SK-N-SH treated with all-trans-retinoic acid at 6 μM for 48 hours (cell line): ENCODE measurements around the gene NUDT4.

ENCODE experiments used
- ATAC-seq: fragments of 200-7000 bp; cut with Tn5 transposase; 3 replicates; pipeline ENCODE4 v1.9.1; 2020; ENCODE audit warnings: mild to moderate bottlenecking, moderate library complexity
- ARNTL ChIP-seq: fragments of 450-650 bp; formaldehyde crosslinking; IDR thresholded peaks from 2 replicates; pipeline ENCODE4 v1.5.0; 2020; ENCODE audit warnings: low read depth, mild to moderate bottlenecking, moderate library complexity, borderline replicate concordance
- BACH2 ChIP-seq: fragments of 250-450 bp; sonication (Bioruptor Pico); IDR thresholded peaks from 2 replicates; pipeline ENCODE4 v1.9.0; 2021; ENCODE audit warnings: mild to moderate bottlenecking, borderline replicate concordance
- CSDC2 ChIP-seq: fragments of 250-450 bp; sonication (Bioruptor Pico); IDR thresholded peaks from 2 replicates; pipeline ENCODE4 v1.5.0; 2020; ENCODE audit warnings: mild to moderate bottlenecking, moderate library complexity
- ESRRG ChIP-seq: fragments of 250-450 bp; sonication (Bioruptor Pico); IDR thresholded peaks from 2 replicates; pipeline ENCODE4 v1.6.1; 2021; ENCODE audit warnings: mild to moderate bottlenecking
- GLIS3 ChIP-seq: fragments of 250-450 bp; sonication (Bioruptor Pico); IDR thresholded peaks from 2 replicates; pipeline ENCODE4 v1.5.0; 2020; ENCODE audit warnings: mild to moderate bottlenecking, moderate library complexity
- ISL1 ChIP-seq: fragments of 250-450 bp; sonication (Bioruptor Pico); IDR thresholded peaks from 2 replicates; pipeline ENCODE4 v2.1.2; 2022; ENCODE audit warnings: mild to moderate bottlenecking, moderate library complexity
- PPARA ChIP-seq: fragments of 250-450 bp; sonication (Bioruptor Pico); IDR thresholded peaks from 2 replicates; pipeline ENCODE4 v1.5.0; 2020; ENCODE audit warnings: mild to moderate bottlenecking, borderline replicate concordance
- RARB ChIP-seq: fragments of 250-450 bp; sonication (Bioruptor Pico); IDR thresholded peaks from 2 replicates; pipeline ENCODE4 v1.8.0; 2021; ENCODE audit warnings: mild to moderate bottlenecking, moderate library complexity
- SNAI2 ChIP-seq: fragments of 250-450 bp; sonication (Bioruptor Pico); IDR thresholded peaks from 2 replicates; pipeline ENCODE4 v1.5.0; 2020; ENCODE audit warnings: mild to moderate bottlenecking, moderate library complexity
- TCF4 ChIP-seq: fragments of 250-450 bp; sonication (Bioruptor Pico); IDR thresholded peaks from 2 replicates; pipeline ENCODE4 v1.8.0; 2021; ENCODE audit warnings: mild to moderate bottlenecking, moderate library complexity, borderline replicate concordance
- TOX ChIP-seq: fragments of 250-450 bp; sonication (Bioruptor Pico); IDR thresholded peaks from 2 replicates; pipeline ENCODE4 v1.8.0; 2021; ENCODE audit warnings: mild to moderate bottlenecking, moderate library complexity, borderline replicate concordance
- ZC3H10 ChIP-seq: fragments of 250-450 bp; sonication (Bioruptor Pico); IDR thresholded peaks from 2 replicates; pipeline ENCODE4 v1.5.1; 2021; ENCODE audit warnings: mild to moderate bottlenecking, moderate library complexity
- ZFP3 ChIP-seq: fragments of 250-450 bp; sonication (Bioruptor Pico); IDR thresholded peaks from 2 replicates; pipeline ENCODE4 v1.5.0; 2020; ENCODE audit warnings: mild to moderate bottlenecking, moderate library complexity
- ZFP30 ChIP-seq: fragments of 450-650 bp; formaldehyde crosslinking; IDR thresholded peaks from 2 replicates; pipeline ENCODE4 v1.5.0; 2022; ENCODE audit warnings: mild to moderate bottlenecking, moderate library complexity
- ZNF565 ChIP-seq: fragments of 450-650 bp; formaldehyde crosslinking; conservative IDR thresholded peaks from 2 replicates; pipeline ENCODE4 v1.5.0; 2020; ENCODE audit warnings: low read depth, mild to moderate bottlenecking, moderate library complexity
- ZNF70 ChIP-seq: fragments of 450-650 bp; formaldehyde crosslinking; IDR thresholded peaks from 2 replicates; pipeline ENCODE4 v1.5.0; 2020; ENCODE audit warnings: mild to moderate bottlenecking, moderate library complexity
- ZNF8 ChIP-seq: fragments of 450-650 bp; formaldehyde crosslinking; IDR thresholded peaks from 2 replicates; pipeline ENCODE4 v1.5.0; 2020; ENCODE audit warnings: mild to moderate bottlenecking, moderate library complexity
- TF ChIP-seq, protein P1 (sequence below): fragments of 250-450 bp; sonication (Bioruptor Pico); IDR thresholded peaks from 2 replicates; pipeline ENCODE4 v1.5.0; 2020; ENCODE audit warnings: mild to moderate bottlenecking, moderate library complexity
- TF ChIP-seq, protein P2 (sequence below): fragments of 250-450 bp; sonication (Bioruptor Pico); IDR thresholded peaks from 2 replicates; pipeline ENCODE4 v1.8.0; 2021; ENCODE audit warnings: low read depth, mild to moderate bottlenecking, moderate library complexity, borderline replicate concordance
- TF ChIP-seq, protein P3 (sequence below): fragments of 250-450 bp; sonication (Bioruptor Pico); IDR thresholded peaks from 2 replicates; pipeline ENCODE4 v1.8.0; 2020; ENCODE audit warnings: mild to moderate bottlenecking, moderate library complexity, borderline replicate concordance

Gene NUDT4

DNA sequence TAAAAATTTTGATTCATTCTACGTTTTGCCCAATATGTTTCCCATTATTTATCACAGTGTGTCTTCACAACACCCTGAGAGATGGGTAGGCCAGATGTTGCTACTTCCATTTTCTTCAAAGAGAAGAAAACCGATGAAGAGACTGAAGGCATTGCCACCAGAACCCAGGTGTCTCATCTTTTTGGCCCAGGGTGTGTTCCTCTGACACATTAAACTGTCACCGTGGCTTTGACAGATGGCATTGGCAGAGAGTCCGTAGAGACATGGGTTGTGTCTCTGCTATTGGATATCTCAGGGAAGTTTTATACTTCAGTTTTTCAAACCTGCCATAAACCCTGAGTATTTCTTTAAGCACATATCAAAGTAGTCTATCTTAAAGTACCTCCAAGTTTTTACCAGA, 11.3 kb upstream of the NUDT4 start:
- ATAC-seq: no peak
- TF ChIP-seq SNAI2 (CRISPR knock-in tag) (no peak), ESRRG (CRISPR knock-in tag) (no peak), ZFP30 (CRISPR knock-in tag) (no peak), RARB (CRISPR knock-in tag) (no peak), ZNF565 (CRISPR knock-in tag) (no peak), PPARA (CRISPR knock-in tag) (no peak), CSDC2 (CRISPR knock-in tag) (no peak), ZFP3 (no peak)
- TF ChIP-seq, protein P1, sequence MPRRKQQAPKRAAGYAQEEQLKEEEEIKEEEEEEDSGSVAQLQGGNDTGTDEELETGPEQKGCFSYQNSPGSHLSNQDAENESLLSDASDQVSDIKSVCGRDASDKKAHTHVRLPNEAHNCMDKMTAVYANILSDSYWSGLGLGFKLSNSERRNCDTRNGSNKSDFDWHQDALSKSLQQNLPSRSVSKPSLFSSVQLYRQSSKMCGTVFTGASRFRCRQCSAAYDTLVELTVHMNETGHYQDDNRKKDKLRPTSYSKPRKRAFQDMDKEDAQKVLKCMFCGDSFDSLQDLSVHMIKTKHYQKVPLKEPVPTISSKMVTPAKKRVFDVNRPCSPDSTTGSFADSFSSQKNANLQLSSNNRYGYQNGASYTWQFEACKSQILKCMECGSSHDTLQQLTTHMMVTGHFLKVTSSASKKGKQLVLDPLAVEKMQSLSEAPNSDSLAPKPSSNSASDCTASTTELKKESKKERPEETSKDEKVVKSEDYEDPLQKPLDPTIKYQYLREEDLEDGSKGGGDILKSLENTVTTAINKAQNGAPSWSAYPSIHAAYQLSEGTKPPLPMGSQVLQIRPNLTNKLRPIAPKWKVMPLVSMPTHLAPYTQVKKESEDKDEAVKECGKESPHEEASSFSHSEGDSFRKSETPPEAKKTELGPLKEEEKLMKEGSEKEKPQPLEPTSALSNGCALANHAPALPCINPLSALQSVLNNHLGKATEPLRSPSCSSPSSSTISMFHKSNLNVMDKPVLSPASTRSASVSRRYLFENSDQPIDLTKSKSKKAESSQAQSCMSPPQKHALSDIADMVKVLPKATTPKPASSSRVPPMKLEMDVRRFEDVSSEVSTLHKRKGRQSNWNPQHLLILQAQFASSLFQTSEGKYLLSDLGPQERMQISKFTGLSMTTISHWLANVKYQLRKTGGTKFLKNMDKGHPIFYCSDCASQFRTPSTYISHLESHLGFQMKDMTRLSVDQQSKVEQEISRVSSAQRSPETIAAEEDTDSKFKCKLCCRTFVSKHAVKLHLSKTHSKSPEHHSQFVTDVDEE (CRISPR knock-in tag): no peak
- TF ChIP-seq, protein P2, sequence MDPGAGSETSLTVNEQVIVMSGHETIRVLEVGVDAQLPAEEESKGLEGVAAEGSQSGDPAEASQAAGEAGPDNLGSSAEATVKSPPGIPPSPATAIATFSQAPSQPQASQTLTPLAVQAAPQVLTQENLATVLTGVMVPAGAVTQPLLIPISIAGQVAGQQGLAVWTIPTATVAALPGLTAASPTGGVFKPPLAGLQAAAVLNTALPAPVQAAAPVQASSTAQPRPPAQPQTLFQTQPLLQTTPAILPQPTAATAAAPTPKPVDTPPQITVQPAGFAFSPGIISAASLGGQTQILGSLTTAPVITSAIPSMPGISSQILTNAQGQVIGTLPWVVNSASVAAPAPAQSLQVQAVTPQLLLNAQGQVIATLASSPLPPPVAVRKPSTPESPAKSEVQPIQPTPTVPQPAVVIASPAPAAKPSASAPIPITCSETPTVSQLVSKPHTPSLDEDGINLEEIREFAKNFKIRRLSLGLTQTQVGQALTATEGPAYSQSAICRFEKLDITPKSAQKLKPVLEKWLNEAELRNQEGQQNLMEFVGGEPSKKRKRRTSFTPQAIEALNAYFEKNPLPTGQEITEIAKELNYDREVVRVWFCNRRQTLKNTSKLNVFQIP: no peak

DNA sequence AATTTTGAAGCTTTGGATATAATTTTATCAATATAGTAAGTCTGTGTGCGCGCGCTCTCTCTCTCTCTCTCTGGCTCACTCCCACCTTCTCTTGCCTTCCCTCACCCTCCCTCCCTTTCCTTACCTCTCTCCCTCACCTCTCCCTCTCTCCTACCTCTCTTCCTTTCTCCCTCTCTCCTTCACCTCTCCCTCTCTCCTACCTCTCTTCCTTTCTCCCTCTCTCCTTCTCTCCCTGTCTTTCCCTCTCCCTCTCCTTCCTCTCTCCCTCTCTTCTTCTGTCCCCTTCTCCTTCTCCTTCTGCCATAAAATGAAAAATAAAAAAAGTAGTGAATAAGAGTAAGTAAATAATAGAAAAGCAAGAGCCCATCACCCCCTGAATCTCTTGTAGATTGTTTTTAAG, 9.0 kb upstream of the NUDT4 start:
- ATAC-seq: no peak
- TF ChIP-seq TCF4 (CRISPR knock-in tag) (no peak), ARNTL (CRISPR knock-in tag) (no peak), GLIS3 (CRISPR knock-in tag) (no peak)

DNA sequence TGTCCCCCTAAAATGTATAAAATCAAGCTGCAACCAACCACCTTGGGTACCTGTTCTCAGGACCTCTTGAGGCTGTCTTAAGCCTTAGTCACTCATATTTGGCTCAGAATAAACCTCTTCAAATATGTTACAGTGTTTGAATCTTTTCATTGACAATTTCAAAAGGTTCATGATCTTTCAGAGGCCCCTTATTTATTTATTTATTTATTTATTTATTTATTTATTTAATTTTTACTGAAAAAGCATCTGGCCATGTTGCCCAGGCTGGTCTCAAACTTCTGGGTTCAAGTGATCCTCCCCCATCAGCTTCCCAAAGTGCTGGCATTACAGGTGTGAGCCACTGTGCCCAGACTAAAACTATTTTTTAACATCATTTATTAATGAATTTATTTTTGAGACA, 8.2 kb upstream of the NUDT4 start:
- no peak for ATAC-seq
- no peak for TF ChIP-seq BACH2
- TF ChIP-seq ARNTL (CRISPR knock-in tag): no peak
- no peak for TF ChIP-seq ZFP30 (CRISPR knock-in tag)
- TF ChIP-seq, protein P3, sequence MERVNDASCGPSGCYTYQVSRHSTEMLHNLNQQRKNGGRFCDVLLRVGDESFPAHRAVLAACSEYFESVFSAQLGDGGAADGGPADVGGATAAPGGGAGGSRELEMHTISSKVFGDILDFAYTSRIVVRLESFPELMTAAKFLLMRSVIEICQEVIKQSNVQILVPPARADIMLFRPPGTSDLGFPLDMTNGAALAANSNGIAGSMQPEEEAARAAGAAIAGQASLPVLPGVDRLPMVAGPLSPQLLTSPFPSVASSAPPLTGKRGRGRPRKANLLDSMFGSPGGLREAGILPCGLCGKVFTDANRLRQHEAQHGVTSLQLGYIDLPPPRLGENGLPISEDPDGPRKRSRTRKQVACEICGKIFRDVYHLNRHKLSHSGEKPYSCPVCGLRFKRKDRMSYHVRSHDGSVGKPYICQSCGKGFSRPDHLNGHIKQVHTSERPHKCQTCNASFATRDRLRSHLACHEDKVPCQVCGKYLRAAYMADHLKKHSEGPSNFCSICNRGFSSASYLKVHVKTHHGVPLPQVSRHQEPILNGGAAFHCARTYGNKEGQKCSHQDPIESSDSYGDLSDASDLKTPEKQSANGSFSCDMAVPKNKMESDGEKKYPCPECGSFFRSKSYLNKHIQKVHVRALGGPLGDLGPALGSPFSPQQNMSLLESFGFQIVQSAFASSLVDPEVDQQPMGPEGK (CRISPR knock-in tag): no peak
- TF ChIP-seq RARB (CRISPR knock-in tag): no peak
- no peak for TF ChIP-seq TCF4 (CRISPR knock-in tag)
- no peak for TF ChIP-seq ZFP3
- TF ChIP-seq SNAI2 (CRISPR knock-in tag): no peak
- no peak for TF ChIP-seq CSDC2 (CRISPR knock-in tag)
- no peak for TF ChIP-seq GLIS3 (CRISPR knock-in tag)
- TF ChIP-seq ZNF8 (CRISPR knock-in tag): no peak
- TF ChIP-seq, protein P2: no peak
- TF ChIP-seq, protein P1 (CRISPR knock-in tag): no peak
- TF ChIP-seq ZC3H10 (CRISPR knock-in tag): no peak
- no peak for TF ChIP-seq ISL1
- no peak for TF ChIP-seq ZNF70 (CRISPR knock-in tag)
- TF ChIP-seq TOX (CRISPR knock-in tag): no peak
